Measurements from ENCODE around the gene VAV2. TPM values are rescaled to one million over a fixed set of nuclear protein-coding genes. Genes with fewer than 3 reads are reported as not detected.

Gene VAV2
- total and polyA plus RNA-seq, 9 of the 15 experiments (the other 6 are each of a cell fraction or from before 2014, with no cell fraction given) = 0.01 to 2.7 (median 1.0) TPM; not detected in 1

GRCh38 chr9:133921866-133922265 lies 70.3 kb downstream of the VAV2 start:
- POLR2A ChIA-PET = no interaction called here

GRCh38 chr9:133920471-133920870 lies 71.7 kb downstream of the VAV2 start:
- Histone ChIP-seq H2AFZ (ENCODE audit: low read depth, low read length) (no peak overlapping the region), H3K4me2 (ENCODE audit: insufficient read depth, low read length) (no peak overlapping the region), H3K79me2 (ENCODE audit: control insufficient read depth, insufficient read depth, low read length) (no peaks in the 10 kb centered on the region), H4K20me1 (replicated peaks; ENCODE audit: control insufficient read depth, insufficient read depth, low read length) (peaks cover 8% of the 10 kb centered on the region), H3K36me3 (ENCODE audit: control insufficient read depth, insufficient read depth, low read length) (no peaks in the 10 kb centered on the region), H3K9me3 (replicated peaks; ENCODE audit: control insufficient read depth, insufficient read depth, low read depth, low read length) (no peaks in the 10 kb centered on the region; the same call in 1 of the 2 replicates), H3K4me3 (no peak overlapping the region), H3K4me1 (replicated peaks in 1 of 2; ENCODE audit: control insufficient read depth in 2 of 2, insufficient read depth in 2 of 2, low read length in 2 of 2) (no peaks in the 10 kb centered on the region; a peak in 1 of 5 replicates), H3K27ac (ENCODE audit: extremely low read depth, low read depth, low read length) (no peak overlapping the region), H3K9ac (ENCODE audit: insufficient read depth in 1 of 2, low read depth in 2 of 2, low read length in 2 of 2) (no peak overlapping the region), H3K27me3 (ENCODE audit: control insufficient read depth in 2 of 2, insufficient read depth in 2 of 2, low read length in 2 of 2) (peaks cover 0 to 59% of the 10 kb centered on the region in 2 experiments; a peak in 3 of 5 replicates), H3K9me1 (ENCODE audit: control insufficient read depth, insufficient read depth, low read length) (no peaks in the 10 kb centered on the region)
- in situ Hi-C loops (cut with MboI) = no loop called here
- 4% methylated on average over 7 of the region's 12 CpGs for WGBS (ENCODE audit: insufficient coverage, low coverage, missing lambda C conversion rate)
- ATAC-seq = no peak
- BruUV-seq (replicated peaks) = no TSS peak
- no peak for DNase-seq (ENCODE audit: extremely low read depth in 1 of 4, low spot score in 3 of 4)
- FAIRE-seq = no peak
- ChIA-PET POLR2A (interaction anchor here (0.6 kb wide), 1 partner anchor 70 kb away, joined by 3 read pairs; no protein-coding TSS in a partner anchor), CTCF (ENCODE audit: low intra/inter-chr PET ratio) (no interaction called here)
- intact Hi-C loops (cut with micrococcal nuclease) = no loop called here
- TF ChIP-seq RAD21 (CRISPR knock-in tag; conservative IDR thresholded peaks at IDR 0.05 in 1 of 2, IDR thresholded peaks at IDR 0.05 in 1 of 2) (no peak), BRF2 (IDR thresholded peaks at IDR 0.05; ENCODE audit: borderline replicate concordance, insufficient read depth, insufficient read length) (no peak), NFRKB (IDR thresholded peaks at IDR 0.05; ENCODE audit: low read depth) (no peak), ZNF507 (tag; conservative IDR thresholded peaks at IDR 0.05) (no peak), ZZZ3 (IDR thresholded peaks at IDR 0.05) (no peak), CBX8 (IDR thresholded peaks at IDR 0.05; ENCODE audit: borderline replicate concordance, extremely low read depth, low read depth, low read length, poor library complexity, severe bottlenecking) (no peak), MAX (CRISPR knock-in tag; IDR thresholded peaks at IDR 0.05) (no peak), TAF15 (IDR thresholded peaks at IDR 0.05; ENCODE audit: low read depth, low read length) (no peak), ZNF175 (CRISPR knock-in tag; IDR thresholded peaks at IDR 0.05; ENCODE audit: low read depth) (no peak), MTA2 (IDR thresholded peaks at IDR 0.05; ENCODE audit: low read depth) (no peak), CBX3 (IDR thresholded peaks at IDR 0.05; ENCODE audit: borderline replicate concordance in 1 of 2, low read length in 2 of 2) (no peak), MAFG (tag; conservative IDR thresholded peaks at IDR 0.05) (no peak)

More at GRCh38 chr9:133921866-133922265, 70.3 kb downstream of the VAV2 start:
- peaks cover 0 to 47% of the 10 kb centered on the region in 2 experiments; a peak in 3 of 5 replicates for H3K27me3 ChIP-seq (ENCODE audit: control insufficient read depth in 2 of 2, insufficient read depth in 2 of 2, low read length in 2 of 2)
- intact Hi-C loops (cut with micrococcal nuclease) (no loop called here), in situ Hi-C loops (cut with MboI) (no loop called here)
- H3K9me3 ChIP-seq (replicated peaks; ENCODE audit: control insufficient read depth, insufficient read depth, low read depth, low read length) = no peaks in the 10 kb centered on the region
- no peaks in the 10 kb centered on the region for H3K79me2 ChIP-seq (ENCODE audit: control insufficient read depth, insufficient read depth, low read length)
- no peak overlapping the region for H3K4me2 ChIP-seq (ENCODE audit: insufficient read depth, low read length)
- TF ChIP-seq HDAC8 (tag; IDR thresholded peaks at IDR 0.05) = no peak
- H3K9me1 ChIP-seq (ENCODE audit: control insufficient read depth, insufficient read depth, low read length) = no peaks in the 10 kb centered on the region
- H4K20me1 ChIP-seq (replicated peaks; ENCODE audit: control insufficient read depth, insufficient read depth, low read length) = peaks cover 11% of the 10 kb centered on the region; the same call in 1 of the 2 replicates
- no peak overlapping the region for H3K4me3 ChIP-seq
- CTCF ChIA-PET (ENCODE audit: low intra/inter-chr PET ratio) = no interaction called here
- no peaks in the 10 kb centered on the region for H3K36me3 ChIP-seq (ENCODE audit: control insufficient read depth, insufficient read depth, low read length)
- BruUV-seq (replicated peaks) = no TSS peak
- no peak overlapping the region for H3K9ac ChIP-seq (ENCODE audit: insufficient read depth in 1 of 2, low read depth in 2 of 2, low read length in 2 of 2)
- FAIRE-seq (no peak), ATAC-seq (no peak), DNase-seq (ENCODE audit: extremely low read depth in 1 of 4, low spot score in 3 of 4) (no peak)
- H3K4me1 ChIP-seq (replicated peaks in 1 of 2; ENCODE audit: control insufficient read depth in 2 of 2, insufficient read depth in 2 of 2, low read length in 2 of 2) = no peaks in the 10 kb centered on the region; a peak in 1 of 5 replicates
- no peak overlapping the region for H3K27ac ChIP-seq (ENCODE audit: extremely low read depth, low read depth, low read length)
- WGBS (ENCODE audit: insufficient coverage, low coverage, missing lambda C conversion rate) = 3% methylated on average over 17 of the region's 17 CpGs
- H2AFZ ChIP-seq (ENCODE audit: low read depth, low read length) = no peak overlapping the region

Data from K562 (cell line).